Left kidney (tissue), 8 donors: Measurements from ENCODE around the gene PSPN. TPM values are rescaled to one million over a fixed set of nuclear protein-coding genes. Genes with fewer than 3 reads are reported as not detected.
A peak's percentile ranks its signal among the peaks of the same experiment; 100 is the strongest.

Source experiments
- DNase-seq: peaks from one replicate; pipeline ENCODE4 v3.0.0-alpha.2; 2013
- long read RNA-seq, 8 donors: transcript quantifications; one replicate each; lab custom pipeline, GENCODE V29; 2026
- polyA plus RNA-seq: library from polyadenylated mRNA; unstranded; fragments of 120-200 nt; gene quantifications from one replicate; pipeline ENCODE4 v1.2.1, GENCODE V29; 2013; ENCODE audit not compliant: insufficient read length

The PSPN gene, protein sequence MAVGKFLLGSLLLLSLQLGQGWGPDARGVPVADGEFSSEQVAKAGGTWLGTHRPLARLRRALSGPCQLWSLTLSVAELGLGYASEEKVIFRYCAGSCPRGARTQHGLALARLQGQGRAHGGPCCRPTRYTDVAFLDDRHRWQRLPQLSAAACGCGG
- 2.4 TPM for polyA plus RNA-seq
- long read RNA-seq, donor 1, transcript PSPN-202 (1 exons, 3,911 nt): major isoform, 20 of 20 reads
- long read RNA-seq, donor 1, partial matches to known transcripts: 0 of 20 reads
- long read RNA-seq, donor 1, other reads (novel, unspliced or antisense): 0 of 20 reads
- long read RNA-seq, donor 2, transcript PSPN-202 (1 exons, 3,911 nt): major isoform, 20 of 20 reads
- long read RNA-seq, donor 2, partial matches to known transcripts: 0 of 20 reads
- long read RNA-seq, donor 2, other reads (novel, unspliced or antisense): 0 of 20 reads
- long read RNA-seq, donor 3, transcript PSPN-202 (1 exons, 3,911 nt): major isoform, 17 of 17 reads
- long read RNA-seq, donor 3, partial matches to known transcripts: 0 of 17 reads
- long read RNA-seq, donor 3, other reads (novel, unspliced or antisense): 0 of 17 reads
- long read RNA-seq, donor 4, partial matches to known transcripts: 0 of 3 reads
- long read RNA-seq, donor 4, other reads (novel, unspliced or antisense): 0 of 3 reads
- long read RNA-seq, donor 5, transcript PSPN-202 (1 exons, 3,911 nt): major isoform, 24 of 24 reads
- long read RNA-seq, donor 5, partial matches to known transcripts: 0 of 24 reads
- long read RNA-seq, donor 5, other reads (novel, unspliced or antisense): 0 of 24 reads
- long read RNA-seq, donor 6, transcript PSPN-202 (1 exons, 3,911 nt): major isoform, 18 of 18 reads
- long read RNA-seq, donor 6, partial matches to known transcripts: 0 of 18 reads
- long read RNA-seq, donor 6, other reads (novel, unspliced or antisense): 0 of 18 reads
- long read RNA-seq, donor 7, transcript PSPN-202 (1 exons, 3,911 nt): major isoform, 26 of 26 reads
- long read RNA-seq, donor 7, partial matches to known transcripts: 0 of 26 reads
- long read RNA-seq, donor 7, other reads (novel, unspliced or antisense): 0 of 26 reads
- long read RNA-seq, donor 8, transcript PSPN-202 (1 exons, 3,911 nt): major isoform, 5 of 5 reads
- long read RNA-seq, donor 8, partial matches to known transcripts: 0 of 5 reads
- long read RNA-seq, donor 8, other reads (novel, unspliced or antisense): 0 of 5 reads

DNA sequence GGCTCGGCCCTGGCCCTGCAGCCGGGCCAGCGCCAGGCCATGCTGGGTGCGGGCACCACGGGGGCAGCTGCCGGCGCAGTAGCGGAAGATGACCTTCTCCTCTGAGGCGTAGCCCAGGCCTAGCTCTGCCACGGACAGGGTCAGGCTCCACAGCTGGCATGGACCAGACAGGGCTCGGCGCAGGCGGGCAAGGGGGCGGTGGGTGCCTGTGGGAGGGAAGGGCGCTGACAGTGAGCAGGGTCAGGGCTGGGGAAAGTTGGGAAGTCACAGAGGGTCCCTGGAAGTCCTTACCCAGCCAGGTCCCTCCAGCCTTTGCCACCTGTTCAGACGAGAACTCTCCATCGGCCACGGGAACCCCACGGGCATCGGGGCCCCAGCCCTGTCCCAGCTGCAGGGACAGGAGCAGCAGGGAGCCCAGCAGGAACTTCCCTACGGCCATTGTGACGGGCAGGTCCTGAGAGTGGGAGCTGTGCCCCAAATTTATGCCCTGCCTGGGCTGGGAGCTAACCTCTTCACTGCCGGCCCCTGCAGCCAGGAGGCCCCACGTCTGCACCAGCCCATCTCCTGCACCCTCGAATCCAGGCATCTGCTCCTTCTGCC lies at the start of gene PSPN:
PSPN (minus strand) TSS at position 523 of the 600 bp plus-strand sequence; CDS start at position 439, 84 bp downstream.
- no peak for DNase-seq

DNA sequence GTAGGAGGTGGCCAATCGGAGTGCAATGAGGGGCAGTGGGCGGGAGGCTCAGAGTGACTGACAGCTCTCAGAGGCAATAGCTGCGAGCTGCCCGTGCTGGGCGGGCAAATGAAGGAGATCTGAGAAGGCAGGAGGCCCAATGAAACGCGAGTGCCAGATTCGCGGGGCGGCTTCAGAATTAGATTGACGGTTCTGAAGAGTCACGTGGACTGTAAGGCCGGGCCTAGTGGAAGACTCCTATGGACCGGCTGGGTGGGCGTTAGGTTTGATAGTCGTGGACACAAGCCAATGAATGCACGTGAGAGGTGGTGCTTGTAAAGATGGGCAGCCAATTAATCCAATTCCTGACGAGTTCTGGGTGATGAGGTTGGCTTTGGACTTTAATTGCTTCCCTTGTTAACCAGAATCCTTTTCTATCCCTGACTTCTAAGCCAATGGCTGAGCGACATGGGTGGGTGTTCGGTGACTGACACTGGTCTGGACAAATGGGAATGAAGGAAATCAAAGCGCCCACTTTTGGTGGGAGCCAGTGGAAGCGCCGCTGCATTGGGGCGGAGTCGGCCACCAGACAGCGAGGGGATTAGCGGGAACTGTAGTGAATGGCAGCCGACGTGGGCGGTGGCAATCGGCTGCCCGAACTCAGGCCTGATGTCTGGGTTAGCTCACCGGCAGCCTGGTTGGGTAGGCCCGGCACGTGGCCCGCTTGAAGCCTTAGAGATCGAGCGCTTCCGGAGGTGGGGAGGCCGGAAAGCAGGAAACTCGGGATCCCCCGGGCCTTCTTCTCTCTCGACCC lies 49.4 kb upstream of the PSPN start:
- peak; percentile 100 for DNase-seq

DNA sequence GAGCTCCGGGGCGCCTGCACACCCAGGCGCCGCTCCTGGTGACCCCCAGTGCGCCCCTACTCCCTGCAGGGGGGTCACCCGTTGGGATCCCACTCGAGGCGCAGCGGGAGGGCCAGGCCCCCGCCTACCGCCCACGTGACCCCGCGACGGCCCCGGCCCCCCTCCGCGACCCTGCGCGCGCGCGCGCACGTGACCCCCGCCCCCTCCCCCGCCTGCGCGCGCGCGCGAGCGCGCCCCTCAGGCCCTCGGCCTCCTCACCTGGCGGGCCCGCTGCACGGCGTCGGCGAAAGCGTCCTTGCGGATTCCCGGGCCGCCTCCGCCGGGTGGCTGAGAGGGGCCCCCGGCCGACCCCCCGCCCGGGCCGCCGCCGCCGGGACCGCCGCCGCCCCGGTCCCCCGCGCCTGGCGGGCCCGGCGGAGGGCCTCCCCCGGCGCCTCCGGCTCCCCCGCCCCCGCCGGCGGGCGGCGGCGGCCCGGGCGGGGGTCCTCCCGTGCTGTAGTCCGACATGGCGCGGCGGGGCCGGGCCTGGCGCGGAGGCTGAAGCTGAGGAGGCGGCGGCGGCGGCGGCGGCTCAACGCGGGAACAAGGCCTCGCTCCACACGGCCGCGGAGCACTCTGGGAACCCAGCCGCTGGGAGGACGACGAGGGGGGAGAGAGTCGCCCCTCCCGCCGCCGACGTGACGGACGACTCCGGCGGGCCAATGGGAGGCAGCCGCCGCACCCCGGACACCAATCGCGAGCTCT lies 48.6 kb upstream of the PSPN start, which contains the start of gene KHSRP:
KHSRP (minus strand) TSS at position 617 of the 744 bp plus-strand sequence; CDS start at position 507, 110 bp downstream.
- no peak for DNase-seq

DNA sequence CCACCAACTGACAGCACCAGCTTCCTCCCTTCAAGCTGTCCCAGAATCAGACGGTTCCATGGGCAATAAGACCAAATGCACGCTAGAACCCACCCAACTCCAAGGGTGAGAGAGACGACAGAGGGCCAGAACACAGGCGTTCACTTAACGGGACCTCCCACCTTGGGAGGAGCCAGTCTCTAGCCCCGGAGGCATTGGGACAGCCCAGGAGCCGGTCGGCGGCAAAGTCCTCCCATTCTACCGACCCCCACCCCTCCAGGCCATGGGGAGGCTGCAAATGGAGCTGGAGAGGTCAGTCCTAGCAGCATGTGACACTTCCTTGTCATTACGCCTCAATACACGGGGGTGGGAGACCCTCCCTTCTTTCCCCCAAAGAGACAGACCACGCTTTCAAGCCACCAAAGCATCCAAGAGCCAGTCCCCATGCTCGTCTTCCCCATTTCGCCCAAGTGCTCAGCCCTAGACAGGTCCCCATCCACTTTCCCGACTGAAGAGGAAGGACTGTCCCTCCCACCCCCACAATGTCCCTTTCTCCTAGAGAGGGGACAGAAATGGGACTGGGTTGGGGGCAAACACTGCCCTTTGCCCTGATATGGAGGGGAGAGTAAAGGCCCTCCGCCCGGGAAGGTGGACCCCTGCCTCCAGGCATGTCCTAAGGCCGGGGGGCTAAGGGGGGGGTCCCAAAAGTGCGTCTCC lies 47.9 kb upstream of the PSPN start:
- DNase-seq: no peak

DNA sequence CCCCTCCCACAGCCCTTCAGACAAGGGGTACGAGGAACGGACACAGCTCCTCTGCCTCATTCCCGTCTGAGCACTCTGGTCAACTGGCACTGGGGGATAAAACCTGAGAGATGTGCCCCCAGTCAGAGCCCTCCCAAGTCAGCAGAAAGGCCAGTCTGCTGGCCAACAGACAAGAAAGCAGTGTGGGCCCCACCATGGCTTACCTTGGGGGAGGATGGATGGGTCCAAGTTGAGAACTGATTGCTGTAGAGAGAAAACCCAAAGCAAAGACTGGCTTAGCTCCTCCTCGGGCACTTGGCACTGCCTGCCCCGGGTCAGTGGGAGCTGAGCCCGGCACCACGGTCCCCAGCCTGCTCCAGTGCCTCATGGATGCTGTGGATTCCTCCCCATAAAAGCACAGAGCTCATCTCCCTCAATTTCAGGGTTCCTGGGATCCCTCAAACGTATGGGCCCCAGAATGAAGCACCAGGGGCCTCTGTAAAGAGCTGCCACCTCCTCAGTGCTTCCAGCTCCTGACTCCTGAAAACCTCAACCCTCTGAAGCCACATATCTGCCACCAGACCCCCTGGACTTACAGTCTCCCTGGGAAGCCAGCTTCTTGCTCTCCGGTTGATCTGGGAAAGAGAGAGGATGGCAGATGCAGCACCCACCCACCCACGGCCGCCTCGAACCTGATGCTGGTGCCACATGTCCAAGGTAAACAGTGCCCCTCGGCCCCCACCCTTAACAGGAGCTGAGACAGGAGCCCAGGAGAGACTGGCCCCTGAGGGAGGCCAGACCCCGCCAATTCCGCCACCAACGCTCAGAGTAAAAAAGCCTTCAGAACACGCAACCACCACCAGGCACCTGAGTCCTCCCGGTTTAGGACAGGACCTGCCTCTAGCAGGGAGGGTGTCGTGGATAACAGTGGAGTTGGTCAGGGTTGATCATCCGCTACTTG lies 45.6 kb upstream of the PSPN start:
- DNase-seq: no peak

DNA sequence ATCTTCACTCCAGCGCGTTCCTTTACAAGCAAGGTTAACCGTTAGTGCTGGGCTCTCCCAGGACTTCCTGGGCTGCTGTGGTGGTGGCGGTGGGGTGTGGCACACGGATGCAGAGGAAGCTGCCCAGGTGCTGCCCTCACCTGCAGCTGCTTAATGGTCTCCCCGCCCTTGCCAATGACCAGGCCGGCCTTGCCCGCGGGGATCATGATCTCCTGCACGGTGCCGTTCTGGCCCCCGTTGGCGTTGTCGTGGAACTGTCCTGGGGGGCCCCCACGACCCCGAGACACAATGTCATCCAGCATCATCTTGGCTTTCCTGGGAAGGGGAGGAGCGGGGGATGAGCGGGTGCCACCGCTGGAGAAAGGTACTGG lies 42.8 kb upstream of the PSPN start:
- no peak for DNase-seq

DNA sequence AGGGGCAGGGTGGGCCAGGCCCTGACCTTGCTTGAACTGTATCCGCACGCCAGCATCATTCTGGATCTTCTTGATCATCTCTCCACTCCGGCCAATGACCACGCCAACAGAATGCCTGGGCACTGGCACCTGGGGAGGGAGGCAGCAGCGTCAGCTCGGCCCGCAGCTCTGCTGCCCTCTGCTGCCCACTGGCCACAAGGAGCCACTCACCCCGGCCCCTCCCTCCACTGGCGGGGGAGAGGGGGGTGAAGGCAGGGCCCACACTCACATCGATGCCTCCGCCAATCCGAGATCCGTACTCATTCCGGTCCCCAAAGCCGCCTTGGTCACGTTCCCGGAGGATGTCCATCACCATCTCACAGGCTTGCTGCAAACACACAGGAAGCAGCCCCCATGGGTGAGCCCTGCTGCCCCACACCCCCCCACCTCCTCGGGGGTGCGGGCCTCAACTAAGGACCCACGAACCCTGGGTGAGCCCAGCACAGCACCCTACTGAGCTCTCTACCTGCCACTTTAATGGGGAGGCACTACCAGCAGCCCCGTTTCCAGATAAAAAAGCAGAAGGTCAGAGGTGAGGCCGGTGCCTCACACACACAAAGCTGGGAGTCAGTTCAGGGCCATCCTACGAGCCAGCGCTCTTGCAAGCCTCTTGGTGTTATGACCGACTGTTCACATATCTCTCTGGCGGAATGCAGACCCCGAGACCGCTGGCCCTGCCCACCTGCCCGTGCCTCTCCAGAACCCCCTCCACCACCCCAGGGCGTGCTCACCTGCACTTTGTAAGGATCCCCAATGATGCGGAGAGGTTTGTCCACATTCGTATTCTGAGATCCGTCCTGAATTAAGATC lies 42.2 kb upstream of the PSPN start:
- DNase-seq: no peak

DNA sequence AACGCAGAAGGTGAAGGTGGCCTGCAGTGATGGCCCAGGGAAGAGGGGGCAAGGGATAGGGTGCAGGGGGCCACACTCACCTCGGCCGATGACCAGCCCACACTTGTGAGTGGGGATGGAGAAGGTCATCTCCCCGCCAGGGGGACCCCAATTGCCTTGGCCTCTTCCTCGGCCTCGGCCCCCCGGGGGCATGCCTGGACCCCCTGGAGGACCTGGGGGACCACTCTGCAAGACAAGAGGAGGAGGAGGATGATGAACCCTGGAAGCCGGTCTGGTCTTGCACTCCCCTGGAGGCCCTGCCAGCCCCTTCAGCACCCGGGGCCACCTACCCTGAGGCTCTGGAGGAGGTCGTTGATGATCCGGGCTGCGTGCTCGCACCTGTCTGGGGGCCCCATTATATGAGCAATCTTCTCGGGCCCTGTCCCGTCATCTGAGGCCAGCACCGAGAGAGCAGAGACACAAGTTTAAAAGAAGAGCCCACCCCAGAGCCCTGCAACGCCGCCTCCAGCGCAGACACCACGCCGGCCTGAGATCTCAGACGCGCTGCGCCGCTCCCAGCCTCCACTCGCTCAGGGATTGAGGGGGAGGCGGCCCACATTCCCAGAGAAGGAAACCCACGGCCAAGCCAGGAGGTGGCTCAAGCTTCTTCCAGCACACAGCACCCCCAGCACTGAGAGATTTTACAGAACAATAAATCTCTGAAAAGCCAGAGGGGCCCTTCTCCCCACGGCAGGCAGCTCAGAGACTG lies 41.1 kb upstream of the PSPN start:
- DNase-seq: no peak

DNA sequence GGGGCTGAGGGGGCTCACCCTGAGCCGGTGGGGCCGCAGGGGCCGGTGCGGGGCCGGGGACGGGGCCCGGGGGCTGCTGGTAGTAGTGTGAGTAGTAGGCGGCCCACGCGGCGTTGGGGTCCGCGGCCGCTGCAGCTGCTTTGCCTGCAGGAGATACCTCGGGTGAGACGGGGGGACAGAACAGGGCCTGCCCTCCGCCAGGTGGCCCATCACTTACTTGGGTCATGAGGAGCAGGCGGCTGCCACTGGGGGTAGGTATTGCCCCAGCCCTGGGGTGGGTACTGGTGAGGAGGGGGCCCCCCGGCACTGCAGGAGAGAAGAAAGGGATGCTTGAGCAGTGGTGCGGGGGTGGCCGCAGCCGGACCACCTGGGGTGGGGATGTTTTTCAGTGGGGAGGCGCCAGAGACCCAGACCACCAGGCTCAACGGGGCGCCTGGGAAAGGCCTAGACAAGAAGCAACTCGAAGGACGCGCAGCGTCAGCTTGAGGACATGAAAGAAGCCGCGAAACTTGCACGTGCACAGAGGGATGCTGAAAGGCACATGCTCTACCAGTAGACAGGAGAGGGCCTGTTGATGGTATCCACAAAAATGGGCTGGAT lies 40.0 kb upstream of the PSPN start:
- no peak for DNase-seq

DNA sequence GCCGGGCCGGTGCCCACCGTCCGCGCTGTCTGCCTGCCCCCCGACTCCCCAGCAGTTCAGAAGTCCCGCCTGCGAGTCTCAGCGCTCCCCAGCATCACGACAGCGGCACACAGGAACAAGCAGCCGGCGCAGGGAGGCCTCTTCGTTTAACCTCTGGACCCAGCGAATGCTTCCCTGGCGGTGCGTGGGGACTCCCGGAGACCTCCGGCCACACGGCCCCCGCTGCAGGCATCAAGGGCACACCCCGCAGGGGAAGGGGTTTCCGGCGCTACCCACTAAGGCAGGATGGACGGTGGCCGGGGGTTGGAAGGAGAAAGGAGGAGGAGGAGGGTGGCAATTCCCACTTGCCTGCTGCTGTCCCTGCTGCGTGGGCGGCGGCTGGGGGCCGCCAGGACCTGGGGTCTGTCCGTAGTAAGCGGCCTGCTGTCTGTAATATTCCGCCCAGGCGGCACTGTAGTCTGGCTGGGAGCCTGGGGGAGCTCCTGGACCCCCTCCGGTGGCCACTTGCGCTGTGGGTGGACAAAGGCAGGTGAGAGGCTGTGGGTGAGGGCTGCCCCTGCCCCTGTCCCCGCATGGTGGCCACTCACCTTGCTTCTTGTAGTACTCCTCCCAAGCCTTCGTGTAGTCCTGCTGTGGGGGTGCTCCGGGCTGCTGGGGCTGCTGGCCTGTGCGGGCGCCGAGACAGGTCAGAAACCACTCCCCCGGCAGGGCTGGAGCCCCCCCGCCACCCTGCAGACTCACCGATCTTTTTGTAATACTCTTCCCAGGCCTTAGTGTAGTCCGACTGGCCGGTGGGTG lies 39.3 kb upstream of the PSPN start:
- DNase-seq: no peak

DNA sequence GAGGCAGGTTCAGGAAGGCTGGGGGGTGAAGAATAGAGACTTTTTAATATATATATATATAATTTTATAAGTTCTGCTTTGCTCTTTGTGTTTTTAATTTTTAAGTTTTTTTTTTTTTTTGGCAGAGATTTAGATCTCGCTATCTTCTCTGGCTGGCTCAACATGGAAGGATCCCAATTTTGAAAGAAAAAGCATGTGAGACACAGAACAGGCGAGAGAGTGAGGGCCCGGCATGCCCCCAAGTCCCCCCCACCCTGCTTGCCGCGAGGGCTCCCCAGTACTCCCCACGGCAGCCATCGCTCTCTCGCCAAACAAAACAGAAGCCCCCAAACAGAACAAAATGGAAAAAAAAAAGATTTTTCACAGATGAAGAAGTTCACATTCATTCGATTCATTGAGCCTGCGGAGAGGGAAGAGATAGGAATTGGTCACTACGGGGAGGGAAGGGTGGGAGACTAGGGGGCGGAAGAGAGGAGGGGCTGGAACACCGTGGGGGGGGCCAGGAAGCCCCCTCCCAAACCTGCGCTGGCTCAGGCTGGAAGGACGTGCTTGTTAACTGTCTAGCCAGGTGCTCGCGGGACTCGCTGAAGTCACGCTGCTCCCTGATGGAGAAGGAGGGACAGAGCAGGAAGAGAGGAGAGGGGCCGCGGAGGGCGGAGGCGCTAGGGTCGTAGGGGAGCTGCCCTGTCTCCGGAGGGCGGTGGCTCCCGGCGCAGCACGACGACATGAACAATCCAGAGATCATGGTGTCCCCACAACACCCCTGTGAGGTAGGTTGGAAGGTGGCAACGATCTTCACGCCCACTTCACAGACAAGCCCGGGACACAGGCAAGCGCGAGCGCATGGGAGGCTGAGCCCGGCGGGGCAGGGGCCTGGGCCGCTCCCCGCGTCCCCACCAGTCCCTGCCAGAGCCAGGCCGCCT lies 38.2 kb upstream of the PSPN start:
- no peak for DNase-seq

DNA sequence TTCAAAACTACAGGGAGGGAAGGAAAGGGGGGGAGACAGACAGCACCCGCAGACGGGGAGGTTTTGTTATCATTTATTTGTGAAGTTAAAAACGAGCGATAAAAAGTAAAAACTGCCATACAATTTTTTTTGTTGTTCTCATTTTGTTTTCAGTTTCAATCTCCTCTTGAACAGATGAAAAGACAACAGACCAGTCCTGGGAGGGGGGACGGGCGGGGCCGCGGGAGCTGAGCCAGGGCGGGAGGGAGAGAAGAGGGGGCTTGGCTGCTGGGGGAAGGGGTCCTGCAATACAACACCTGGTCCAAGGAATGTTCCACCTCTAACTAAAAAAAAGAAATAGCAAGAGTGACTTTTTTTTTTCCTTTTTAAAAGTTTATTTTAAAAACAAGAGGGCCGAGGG lies 37.6 kb upstream of the PSPN start:
- DNase-seq: no peak

DNA sequence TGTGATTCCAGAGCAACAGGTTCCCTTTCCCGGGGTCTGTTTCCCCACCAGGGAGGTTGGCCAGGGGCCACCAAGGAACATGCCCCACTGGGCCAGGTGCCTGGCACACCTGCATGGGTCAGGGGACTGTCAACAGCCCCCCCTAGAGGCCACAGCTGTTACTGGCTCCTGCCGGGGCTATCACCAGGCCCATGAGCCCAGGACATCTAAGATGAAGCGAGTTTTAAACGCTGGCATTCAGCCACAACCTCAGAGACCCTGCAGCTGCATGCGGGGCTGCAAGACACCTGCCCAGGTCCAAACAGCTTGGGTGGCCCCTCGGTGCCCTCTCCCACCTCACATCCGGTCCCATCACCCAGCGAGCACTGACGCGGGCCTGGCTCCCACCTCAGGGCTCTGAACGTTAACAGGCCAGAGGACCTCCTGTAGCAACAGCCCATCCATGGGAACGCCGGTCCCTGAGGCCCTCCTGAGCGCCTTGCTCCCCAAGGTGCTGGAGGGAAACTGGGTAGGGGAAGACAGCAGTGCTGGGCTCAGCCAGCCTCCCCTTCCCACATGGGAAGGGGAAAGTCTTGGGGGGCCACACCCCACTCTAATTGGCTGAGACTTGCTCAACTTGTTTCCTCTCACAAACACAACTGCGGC lies 36.8 kb upstream of the PSPN start:
- no peak for DNase-seq

DNA sequence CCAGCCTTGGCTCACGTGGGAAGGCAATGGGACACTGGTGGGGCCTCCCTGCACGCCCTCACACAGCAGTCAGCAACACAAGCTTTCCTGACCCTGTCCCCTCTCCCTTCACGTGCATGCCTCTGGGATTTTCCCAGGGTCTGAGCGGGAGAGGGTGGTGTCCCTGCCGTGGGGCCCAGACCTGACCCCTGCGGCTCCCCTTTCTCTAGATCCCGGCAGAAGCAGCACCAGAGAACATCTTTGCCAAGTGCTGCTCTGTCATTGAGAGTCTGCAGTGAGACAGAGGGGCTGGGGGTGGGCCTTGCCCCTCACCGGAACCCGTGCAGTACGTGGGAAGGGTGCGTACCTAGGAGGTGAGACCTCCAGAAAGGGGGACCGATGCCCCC lies 36.3 kb upstream of the PSPN start:
- no peak for DNase-seq
